ENCODE measurements around the gene ERGIC1. TPM values are rescaled to one million over a fixed set of nuclear protein-coding genes. Genes with fewer than 3 reads are reported as not detected.
A peak's percentile ranks its signal among the peaks of the same experiment; 100 is the strongest.

The ERGIC1 gene
- total RNA-seq, 3 donors from 2014 or later (not counting 1 experiment from before 2014, with no cell fraction given), result 86.2 to 126 (median 121) TPM

DNA sequence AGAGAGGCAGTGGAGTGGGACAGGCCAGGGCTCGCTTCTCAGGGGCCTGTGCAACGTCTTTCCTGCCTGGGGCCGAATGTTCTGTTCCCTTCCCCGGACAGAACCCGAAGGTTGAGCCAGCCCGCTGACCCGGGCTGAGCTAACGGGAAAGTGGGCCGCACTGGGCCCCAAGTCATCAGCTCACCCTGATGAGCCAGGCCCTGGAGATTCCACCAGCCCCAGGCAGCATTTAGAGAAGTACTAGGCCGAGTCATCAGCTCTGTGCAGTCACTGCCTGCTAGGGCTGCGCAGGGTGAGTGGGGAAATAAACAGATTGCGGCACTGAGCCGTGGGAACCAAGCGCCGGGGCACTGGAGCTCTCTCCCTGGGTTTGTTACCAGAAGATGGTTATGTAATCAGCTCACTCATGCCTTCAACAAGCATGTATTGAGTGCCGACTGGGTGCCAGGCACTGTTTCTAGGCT is 33.9 kb upstream of the ERGIC1 start:
- Mint-ChIP-seq H3K9me3 (no peaks in the 10 kb centered on the region), H3K27ac (peak overlapping the region in 1 of 2 donors; percentile 0), H3K36me3 (no peaks in the 10 kb centered on the region), H3K4me1 (peaks cover 0 to 7% of the 10 kb centered on the region in 2 donors), H3K27me3 (ENCODE audit: low read depth in 2 of 2) (no peaks in the 10 kb centered on the region), H3K4me3 (no peak overlapping the region)
- Histone ChIP-seq H3K27me3 (ENCODE audit: control insufficient read depth, insufficient read depth, low read length) (no peaks in the 10 kb centered on the region), H3K36me3 (ENCODE audit: control insufficient read depth, insufficient read depth, low read length) (no peaks in the 10 kb centered on the region), H3K9me3 (ENCODE audit: control insufficient read depth, insufficient read depth, low read length) (no peaks in the 10 kb centered on the region), H3K4me3 (ENCODE audit: low read length) (no peak overlapping the region), H3K4me1 (ENCODE audit: control insufficient read depth, insufficient read depth, low read length) (peaks cover 9% of the 10 kb centered on the region), H3K27ac (ENCODE audit: low read length) (peak overlapping the region; percentile 55)
- ATAC-seq, result peak; percentile 40 to 87 (median 53)
- DNase-seq, result peak in 1 of 2 donors; percentile 18
- WGBS (ENCODE audit: insufficient coverage), result 87% methylated on average over 16 of the region's 16 CpGs
- TF ChIP-seq, protein P1, sequence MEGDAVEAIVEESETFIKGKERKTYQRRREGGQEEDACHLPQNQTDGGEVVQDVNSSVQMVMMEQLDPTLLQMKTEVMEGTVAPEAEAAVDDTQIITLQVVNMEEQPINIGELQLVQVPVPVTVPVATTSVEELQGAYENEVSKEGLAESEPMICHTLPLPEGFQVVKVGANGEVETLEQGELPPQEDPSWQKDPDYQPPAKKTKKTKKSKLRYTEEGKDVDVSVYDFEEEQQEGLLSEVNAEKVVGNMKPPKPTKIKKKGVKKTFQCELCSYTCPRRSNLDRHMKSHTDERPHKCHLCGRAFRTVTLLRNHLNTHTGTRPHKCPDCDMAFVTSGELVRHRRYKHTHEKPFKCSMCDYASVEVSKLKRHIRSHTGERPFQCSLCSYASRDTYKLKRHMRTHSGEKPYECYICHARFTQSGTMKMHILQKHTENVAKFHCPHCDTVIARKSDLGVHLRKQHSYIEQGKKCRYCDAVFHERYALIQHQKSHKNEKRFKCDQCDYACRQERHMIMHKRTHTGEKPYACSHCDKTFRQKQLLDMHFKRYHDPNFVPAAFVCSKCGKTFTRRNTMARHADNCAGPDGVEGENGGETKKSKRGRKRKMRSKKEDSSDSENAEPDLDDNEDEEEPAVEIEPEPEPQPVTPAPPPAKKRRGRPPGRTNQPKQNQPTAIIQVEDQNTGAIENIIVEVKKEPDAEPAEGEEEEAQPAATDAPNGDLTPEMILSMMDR (IDR thresholded peaks at IDR 0.05), result no peak
- intact Hi-C loops (cut with micrococcal nuclease), result no loop called here

DNA sequence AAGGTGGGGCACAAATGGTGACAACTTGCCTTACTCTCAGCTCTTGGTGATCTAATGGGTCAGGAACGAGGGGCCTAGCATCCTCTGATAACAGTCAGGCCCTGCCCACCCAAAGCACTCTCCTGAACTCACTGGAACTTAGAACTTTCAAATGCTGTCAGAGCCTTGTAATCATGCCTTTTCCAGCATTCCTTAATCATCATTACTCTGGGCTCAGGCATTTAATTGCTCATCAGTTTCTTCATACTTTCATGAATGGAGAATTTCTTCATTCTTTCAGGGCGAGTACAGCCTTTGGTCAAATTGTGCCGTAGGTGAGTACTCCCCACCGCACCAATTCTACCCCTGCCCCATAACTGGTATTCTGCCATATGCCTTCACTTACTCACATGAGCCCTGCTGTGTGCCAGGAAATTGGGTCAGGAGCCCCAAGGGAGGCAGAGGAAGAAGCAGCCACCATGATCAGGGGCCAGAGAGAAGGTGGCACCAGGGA is 32.8 kb upstream of the ERGIC1 start:
- no peak overlapping the region for H3K27ac ChIP-seq (ENCODE audit: low read length)
- no peak for DNase-seq

DNA sequence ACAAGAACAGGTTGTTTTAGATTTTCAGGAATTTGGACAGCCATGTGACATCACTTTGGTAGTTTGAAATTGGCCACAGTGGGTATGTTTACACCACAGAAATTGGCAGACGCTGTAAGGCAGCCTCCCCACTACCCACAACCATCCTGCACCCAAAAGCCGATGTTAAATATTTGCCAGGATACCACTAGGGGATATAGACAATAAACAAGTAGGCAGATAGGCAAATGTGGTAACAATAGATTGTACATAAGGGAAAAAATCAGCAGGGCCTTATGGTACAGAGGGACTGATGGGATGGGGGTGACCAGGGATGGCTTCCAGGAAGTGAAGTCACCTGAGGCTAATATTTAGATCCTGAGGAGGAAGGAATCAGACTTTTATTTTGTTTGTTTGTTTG is 31.9 kb upstream of the ERGIC1 start:
- Mint-ChIP-seq H3K27me3 (ENCODE audit: low read depth in 2 of 2) (no peaks in the 10 kb centered on the region), H3K27ac (peak overlapping the region in 1 of 2 donors; percentile 60), H3K4me1 (peaks cover 3 to 21% of the 10 kb centered on the region in 2 donors)

More for the DNA sequence above, 32.8 kb upstream of the ERGIC1 start:
- H3K4me1 ChIP-seq (ENCODE audit: control insufficient read depth, insufficient read depth, low read length), result peaks cover 12% of the 10 kb centered on the region
- Mint-ChIP-seq H3K27ac (peak overlapping the region in 1 of 2 donors; percentile 60), H3K27me3 (ENCODE audit: low read depth in 2 of 2) (no peaks in the 10 kb centered on the region), H3K4me1 (peaks cover 0 to 14% of the 10 kb centered on the region in 2 donors), H3K9me3 (no peaks in the 10 kb centered on the region), H3K4me3 (no peak overlapping the region), H3K36me3 (no peaks in the 10 kb centered on the region)
- TF ChIP-seq, protein P1 (IDR thresholded peaks at IDR 0.05), result no peak
- H3K4me3 ChIP-seq (ENCODE audit: low read length), result no peak overlapping the region
- H3K27me3 ChIP-seq (ENCODE audit: control insufficient read depth, insufficient read depth, low read length), result no peaks in the 10 kb centered on the region
- 82% methylated on average over 4 of the region's 4 CpGs for WGBS (ENCODE audit: insufficient coverage)
- no peaks in the 10 kb centered on the region for H3K9me3 ChIP-seq (ENCODE audit: control insufficient read depth, insufficient read depth, low read length)
- H3K36me3 ChIP-seq (ENCODE audit: control insufficient read depth, insufficient read depth, low read length), result no peaks in the 10 kb centered on the region
- intact Hi-C loops (cut with micrococcal nuclease), result no loop called here
- ATAC-seq, result no peak

More for the DNA sequence above, 31.9 kb upstream of the ERGIC1 start:
- DNase-seq, result no peak
- TF ChIP-seq, protein P1 (IDR thresholded peaks at IDR 0.05), result no peak
- Mint-ChIP-seq H3K9me3 (no peaks in the 10 kb centered on the region), H3K4me3 (no peak overlapping the region), H3K36me3 (no peaks in the 10 kb centered on the region)
- H3K27me3 ChIP-seq (ENCODE audit: control insufficient read depth, insufficient read depth, low read length), result no peaks in the 10 kb centered on the region
- no peaks in the 10 kb centered on the region for H3K9me3 ChIP-seq (ENCODE audit: control insufficient read depth, insufficient read depth, low read length)
- H3K4me1 ChIP-seq (ENCODE audit: control insufficient read depth, insufficient read depth, low read length), result peaks cover 21% of the 10 kb centered on the region
- ATAC-seq, result no peak
- 93% methylated on average over 2 of the region's 2 CpGs for WGBS (ENCODE audit: insufficient coverage)
- H3K27ac ChIP-seq (ENCODE audit: low read length), result no peak overlapping the region
- H3K4me3 ChIP-seq (ENCODE audit: low read length), result no peak overlapping the region
- intact Hi-C loops (cut with micrococcal nuclease), result no loop called here
- no peaks in the 10 kb centered on the region for H3K36me3 ChIP-seq (ENCODE audit: control insufficient read depth, insufficient read depth, low read length)

All from natural killer cell (primary cell).